ENCODE results near the gene HEMK1. TPM values are rescaled to one million over a fixed set of nuclear protein-coding genes. Genes with fewer than 3 reads are reported as not detected.

Gene HEMK1
- total RNA-seq, 2 donors from 2014 or later = 24.1 to 25.8 TPM

GRCh38 chr3:50602595-50603191 lies 33.4 kb downstream of the HEMK1 start:
- no peak for DNase-seq
- peak overlapping the region; percentile 55 for H3K27ac Mint-ChIP-seq
- H3K9me3 Mint-ChIP-seq = no peaks in the 10 kb centered on the region
- H3K4me1 ChIP-seq (ENCODE audit: control insufficient read depth, insufficient read depth, low read length) = no peaks in the 10 kb centered on the region
- no peaks in the 10 kb centered on the region for H3K27me3 ChIP-seq (ENCODE audit: control insufficient read depth, insufficient read depth, low read length, poor library complexity, severe bottlenecking)
- peaks cover 4% of the 10 kb centered on the region for H3K36me3 ChIP-seq (ENCODE audit: control insufficient read depth, insufficient read depth, low read length)
- H3K4me3 Mint-ChIP-seq = no peak overlapping the region
- H3K9me3 ChIP-seq (ENCODE audit: control insufficient read depth, low read length) = no peaks in the 10 kb centered on the region
- no peak for TF ChIP-seq CTCF (conservative IDR thresholded peaks at IDR 0.05)
- H3K27ac ChIP-seq (ENCODE audit: low read depth, low read length) = no peak overlapping the region
- no peaks in the 10 kb centered on the region for H3K4me1 Mint-ChIP-seq
- H3K9ac ChIP-seq (ENCODE audit: extremely low read depth, low read length, poor library complexity, severe bottlenecking) = no peak overlapping the region
- no peaks in the 10 kb centered on the region for H3K27me3 Mint-ChIP-seq (ENCODE audit: insufficient read depth)
- 86 to 96% methylated on average over 7 to 9 of the region's 9 CpGs for WGBS, 2 experiments (ENCODE audit: insufficient coverage in 1 of 2, insufficient read length in 1 of 2)
- no peaks in the 10 kb centered on the region for H3K36me3 Mint-ChIP-seq (ENCODE audit: low read depth)
- H3K4me3 ChIP-seq (ENCODE audit: low read length) = no peak overlapping the region

DNA sequence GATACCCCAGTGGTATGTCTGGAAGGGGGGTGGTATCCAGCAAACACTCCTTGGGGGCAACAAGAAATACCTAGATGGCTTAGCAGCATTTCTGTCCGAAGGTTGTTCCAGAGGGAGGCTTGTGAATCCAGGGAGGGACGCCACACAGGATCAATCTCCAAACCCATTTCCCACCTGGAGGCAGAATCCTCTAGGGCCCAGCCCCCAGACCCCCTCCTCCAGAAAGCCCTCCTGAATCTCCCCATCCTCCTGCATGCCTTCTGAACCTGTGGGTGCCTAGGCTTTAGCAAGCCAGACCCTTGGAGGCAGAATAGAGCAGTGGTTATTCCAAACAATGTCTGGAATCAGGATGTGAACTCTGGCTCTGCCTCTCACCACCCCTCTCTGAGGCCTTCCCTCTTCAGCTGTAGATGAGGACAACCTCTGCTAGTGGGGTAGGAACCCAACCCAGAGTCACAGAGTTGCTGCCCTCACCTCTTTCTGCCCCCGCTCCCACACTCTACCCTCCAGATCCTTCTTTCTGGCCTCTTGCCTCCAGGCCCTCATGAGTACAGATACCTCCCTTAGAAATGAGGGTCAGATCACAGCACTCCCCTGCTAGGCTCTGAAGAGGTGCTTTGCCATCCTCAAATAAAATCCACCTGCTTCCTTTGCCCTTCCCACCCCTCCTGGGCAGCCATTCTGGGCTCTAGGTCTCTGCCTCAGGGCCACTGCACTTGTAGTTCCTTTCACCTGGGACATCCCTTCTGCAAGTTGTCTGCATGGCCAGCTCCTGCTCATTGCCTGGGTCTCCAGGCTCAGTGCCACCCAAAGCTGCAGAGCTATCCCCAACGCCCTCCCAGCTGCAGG lies 34.2 kb downstream of the HEMK1 start:
- Histone ChIP-seq H3K36me3 (ENCODE audit: control insufficient read depth, insufficient read depth, low read length) (peaks cover 6% of the 10 kb centered on the region), H3K9me3 (ENCODE audit: control insufficient read depth, low read length) (no peaks in the 10 kb centered on the region), H3K9ac (ENCODE audit: extremely low read depth, low read length, poor library complexity, severe bottlenecking) (no peak overlapping the region), H3K4me3 (ENCODE audit: low read length) (no peak overlapping the region), H3K27ac (ENCODE audit: low read depth, low read length) (no peak overlapping the region), H3K4me1 (ENCODE audit: control insufficient read depth, insufficient read depth, low read length) (no peaks in the 10 kb centered on the region), H3K27me3 (ENCODE audit: control insufficient read depth, insufficient read depth, low read length, poor library complexity, severe bottlenecking) (no peaks in the 10 kb centered on the region)
- no peak for TF ChIP-seq CTCF (conservative IDR thresholded peaks at IDR 0.05)
- 60 to 75% methylated on average over 1 to 4 of the region's 4 CpGs for WGBS, 2 experiments (ENCODE audit: insufficient coverage in 1 of 2, insufficient read length in 1 of 2)
- no peaks in the 10 kb centered on the region for H3K27me3 Mint-ChIP-seq (ENCODE audit: insufficient read depth)
- no peak for DNase-seq
- H3K27ac Mint-ChIP-seq = no peak overlapping the region
- no peaks in the 10 kb centered on the region for H3K36me3 Mint-ChIP-seq (ENCODE audit: low read depth)
- H3K4me1 Mint-ChIP-seq = no peaks in the 10 kb centered on the region
- H3K4me3 Mint-ChIP-seq = no peak overlapping the region
- no peaks in the 10 kb centered on the region for H3K9me3 Mint-ChIP-seq

DNA sequence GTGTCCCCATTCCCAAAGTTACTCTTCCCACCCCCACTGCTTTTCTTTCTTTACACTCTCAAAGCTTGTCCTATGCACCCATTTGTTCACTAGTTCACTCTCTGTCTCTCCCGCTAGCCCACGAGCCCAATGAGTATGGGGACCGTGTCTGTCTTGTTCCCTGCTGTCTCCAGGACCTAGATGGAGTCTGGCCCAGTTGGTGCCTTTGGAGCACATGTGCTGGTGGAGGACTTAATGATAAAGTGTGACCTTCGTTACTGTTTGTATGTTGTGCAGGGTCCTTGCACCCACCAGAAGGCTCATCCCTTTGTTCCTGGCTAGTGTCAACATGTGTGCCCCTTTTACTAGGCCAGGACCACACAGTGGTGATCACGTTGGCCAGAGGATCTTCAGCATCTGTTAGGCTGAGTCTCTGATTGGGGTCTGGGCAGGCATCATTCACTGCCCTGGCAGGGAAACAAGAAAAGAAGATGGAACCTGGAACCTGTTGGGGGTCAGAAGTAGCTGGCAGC lies 34.8 kb downstream of the HEMK1 start:
- no peaks in the 10 kb centered on the region for H3K9me3 Mint-ChIP-seq
- no peak overlapping the region for H3K9ac ChIP-seq (ENCODE audit: extremely low read depth, low read length, poor library complexity, severe bottlenecking)
- DNase-seq = no peak
- no peak overlapping the region for H3K27ac ChIP-seq (ENCODE audit: low read depth, low read length)
- H3K36me3 ChIP-seq (ENCODE audit: control insufficient read depth, insufficient read depth, low read length) = peaks cover 6% of the 10 kb centered on the region
- H3K27me3 ChIP-seq (ENCODE audit: control insufficient read depth, insufficient read depth, low read length, poor library complexity, severe bottlenecking) = no peaks in the 10 kb centered on the region
- no peak overlapping the region for H3K27ac Mint-ChIP-seq
- WGBS, 2 experiments (ENCODE audit: insufficient coverage in 1 of 2, insufficient read length in 1 of 2) = 90 to 96% methylated on average over 4 to 5 of the region's 5 CpGs
- no peaks in the 10 kb centered on the region for H3K4me1 Mint-ChIP-seq
- H3K27me3 Mint-ChIP-seq (ENCODE audit: insufficient read depth) = no peaks in the 10 kb centered on the region
- H3K4me1 ChIP-seq (ENCODE audit: control insufficient read depth, insufficient read depth, low read length) = no peaks in the 10 kb centered on the region
- H3K36me3 Mint-ChIP-seq (ENCODE audit: low read depth) = no peaks in the 10 kb centered on the region
- no peak for TF ChIP-seq CTCF (conservative IDR thresholded peaks at IDR 0.05)
- H3K4me3 ChIP-seq (ENCODE audit: low read length) = no peak overlapping the region
- H3K9me3 ChIP-seq (ENCODE audit: control insufficient read depth, low read length) = no peaks in the 10 kb centered on the region
- H3K4me3 Mint-ChIP-seq = no peak overlapping the region

All from endodermal cell (in vitro differentiated cells).